ENCODE data around the gene KCTD20.

KCTD20 gene

DNA sequence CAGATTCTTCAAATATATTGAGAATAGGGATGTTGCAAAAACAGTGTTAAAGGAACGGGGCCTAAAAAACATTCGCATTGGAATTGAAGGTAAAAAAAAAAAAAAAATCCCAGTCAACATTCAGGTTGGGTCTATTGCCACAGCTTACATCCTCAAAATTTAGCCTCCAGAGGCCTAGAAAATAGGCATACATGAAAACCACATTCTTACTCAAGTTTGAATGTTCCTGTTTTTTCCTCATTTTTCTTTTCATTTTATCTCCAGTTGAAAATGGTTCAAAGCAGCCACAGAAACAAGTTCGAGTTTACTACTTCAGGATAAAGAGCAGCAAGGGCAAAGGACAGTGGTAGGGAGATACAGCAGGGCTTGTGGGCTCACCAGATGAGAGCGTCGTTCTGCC lies 41.9 kb downstream of the KCTD20 start:
- no peaks in the 10 kb centered on the region for H3K4me1 ChIP-seq (ENCODE audit: insufficient read depth, insufficient read length)
- no peak for TF ChIP-seq SUZ12 (IDR thresholded peaks at IDR 0.05; ENCODE audit: extremely low read depth, insufficient read depth, insufficient read length)
- no peak for TF ChIP-seq YY1 (IDR thresholded peaks at IDR 0.05; ENCODE audit: insufficient read depth, insufficient read length)
- no peak for TF ChIP-seq ZNF274 (IDR thresholded peaks at IDR 0.05; ENCODE audit: low read depth, low read length)
- no peak overlapping the region for H3K4me3 ChIP-seq (ENCODE audit: insufficient read length, low read depth)
- H3K27me3 ChIP-seq (ENCODE audit: insufficient read depth, insufficient read length) = no peaks in the 10 kb centered on the region
- no peak for DNase-seq (ENCODE audit: low read depth, low spot score)
- peaks cover 68% of the 10 kb centered on the region for H3K36me3 ChIP-seq (ENCODE audit: insufficient read depth, insufficient read length, low read length)
- no peaks in the 10 kb centered on the region for H3K9me3 ChIP-seq (ENCODE audit: insufficient read depth, low read length)
- H3K9ac ChIP-seq (ENCODE audit: insufficient read length, low read depth) = no peak overlapping the region

DNA sequence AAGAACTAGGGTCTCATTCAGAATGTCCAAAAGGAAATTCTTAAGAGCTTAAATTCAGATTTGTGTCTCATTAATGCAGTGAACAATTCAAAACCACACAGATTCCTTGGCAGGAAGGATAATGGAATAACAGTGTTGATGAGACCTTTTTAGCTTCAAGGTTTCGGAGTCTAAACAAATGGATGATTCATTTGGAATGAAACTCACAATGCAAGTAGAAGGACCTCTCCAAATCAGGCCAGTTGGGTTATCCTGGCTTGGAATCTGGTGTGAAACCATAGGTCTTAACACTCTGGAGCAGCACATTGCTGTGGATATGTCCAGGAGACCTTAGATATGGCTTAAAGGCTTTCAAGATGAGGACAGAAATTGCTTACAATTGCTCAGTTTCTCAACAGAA lies 44.9 kb downstream of the KCTD20 start:
- no peak for TF ChIP-seq ZNF274 (IDR thresholded peaks at IDR 0.05; ENCODE audit: low read depth, low read length)
- no peak overlapping the region for H3K9ac ChIP-seq (ENCODE audit: insufficient read length, low read depth)
- no peak for DNase-seq (ENCODE audit: low read depth, low spot score)
- no peaks in the 10 kb centered on the region for H3K9me3 ChIP-seq (ENCODE audit: insufficient read depth, low read length)
- no peak overlapping the region for H3K4me3 ChIP-seq (ENCODE audit: insufficient read length, low read depth)
- no peaks in the 10 kb centered on the region for H3K27me3 ChIP-seq (ENCODE audit: insufficient read depth, insufficient read length)
- H3K4me1 ChIP-seq (ENCODE audit: insufficient read depth, insufficient read length) = no peaks in the 10 kb centered on the region
- peaks cover 55% of the 10 kb centered on the region for H3K36me3 ChIP-seq (ENCODE audit: insufficient read depth, insufficient read length, low read length)

DNA sequence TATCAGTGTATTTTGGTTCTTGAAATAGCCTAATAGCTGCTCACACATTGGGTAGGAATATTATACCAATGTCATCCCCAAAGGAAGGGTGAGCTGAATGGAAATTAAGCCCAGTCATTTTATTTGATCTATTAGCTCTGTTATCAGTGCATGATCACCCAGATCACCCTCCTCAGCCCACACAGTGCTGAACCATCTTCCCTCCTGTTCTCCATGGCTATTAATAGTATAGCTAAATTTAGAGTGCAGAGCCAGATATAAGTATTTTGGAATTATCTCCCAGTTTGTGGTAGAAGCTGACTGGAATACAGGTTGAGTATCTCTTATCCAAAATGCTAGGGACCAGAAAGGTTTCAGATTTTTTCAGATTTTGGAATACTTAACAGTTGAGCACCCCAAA lies 45.4 kb downstream of the KCTD20 start:
- no peak overlapping the region for H3K4me3 ChIP-seq (ENCODE audit: insufficient read length, low read depth)
- no peaks in the 10 kb centered on the region for H3K9me3 ChIP-seq (ENCODE audit: insufficient read depth, low read length)
- H3K9ac ChIP-seq (ENCODE audit: insufficient read length, low read depth) = no peak overlapping the region
- no peak for DNase-seq (ENCODE audit: low read depth, low spot score)
- TF ChIP-seq SUZ12 (IDR thresholded peaks at IDR 0.05; ENCODE audit: extremely low read depth, insufficient read depth, insufficient read length) = no peak
- TF ChIP-seq YY1 (IDR thresholded peaks at IDR 0.05; ENCODE audit: insufficient read depth, insufficient read length) = no peak
- TF ChIP-seq ZNF274 (IDR thresholded peaks at IDR 0.05; ENCODE audit: low read depth, low read length) = no peak
- peaks cover 1% of the 10 kb centered on the region for H3K4me1 ChIP-seq (ENCODE audit: insufficient read depth, insufficient read length)
- H3K27me3 ChIP-seq (ENCODE audit: insufficient read depth, insufficient read length) = no peaks in the 10 kb centered on the region
- H3K36me3 ChIP-seq (ENCODE audit: insufficient read depth, insufficient read length, low read length) = peaks cover 56% of the 10 kb centered on the region

DNA sequence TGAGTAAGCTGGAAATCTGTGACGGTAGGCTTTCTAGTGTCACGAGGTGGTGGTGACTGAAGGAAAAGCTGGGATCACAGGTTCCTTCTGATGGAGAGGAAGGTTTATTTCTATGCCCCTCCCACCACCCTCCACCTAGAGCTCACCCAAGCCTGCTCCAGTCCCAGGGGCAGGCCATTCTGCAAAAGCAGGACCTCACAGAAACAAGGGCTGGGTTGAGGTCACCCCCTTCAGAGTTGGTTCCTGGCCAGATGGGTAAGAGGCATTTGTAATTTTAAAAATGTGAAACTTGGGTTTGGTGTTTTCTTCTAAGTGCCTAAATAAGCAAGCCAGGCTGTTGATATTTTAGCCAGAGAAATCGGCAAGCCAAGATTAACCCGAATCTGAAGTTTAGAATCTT lies 46.6 kb downstream of the KCTD20 start:
- H3K9ac ChIP-seq (ENCODE audit: insufficient read length, low read depth) = no peak overlapping the region
- no peak for TF ChIP-seq ZNF274 (IDR thresholded peaks at IDR 0.05; ENCODE audit: low read depth, low read length)
- no peak for TF ChIP-seq SUZ12 (IDR thresholded peaks at IDR 0.05; ENCODE audit: extremely low read depth, insufficient read depth, insufficient read length)
- no peak for TF ChIP-seq YY1 (IDR thresholded peaks at IDR 0.05; ENCODE audit: insufficient read depth, insufficient read length)
- no peaks in the 10 kb centered on the region for H3K27me3 ChIP-seq (ENCODE audit: insufficient read depth, insufficient read length)
- no peaks in the 10 kb centered on the region for H3K9me3 ChIP-seq (ENCODE audit: insufficient read depth, low read length)
- no peak for DNase-seq (ENCODE audit: low read depth, low spot score)
- H3K36me3 ChIP-seq (ENCODE audit: insufficient read depth, insufficient read length, low read length) = peaks cover 56% of the 10 kb centered on the region
- no peak overlapping the region for H3K4me3 ChIP-seq (ENCODE audit: insufficient read length, low read depth)
- peaks cover 2% of the 10 kb centered on the region for H3K4me1 ChIP-seq (ENCODE audit: insufficient read depth, insufficient read length)

DNA sequence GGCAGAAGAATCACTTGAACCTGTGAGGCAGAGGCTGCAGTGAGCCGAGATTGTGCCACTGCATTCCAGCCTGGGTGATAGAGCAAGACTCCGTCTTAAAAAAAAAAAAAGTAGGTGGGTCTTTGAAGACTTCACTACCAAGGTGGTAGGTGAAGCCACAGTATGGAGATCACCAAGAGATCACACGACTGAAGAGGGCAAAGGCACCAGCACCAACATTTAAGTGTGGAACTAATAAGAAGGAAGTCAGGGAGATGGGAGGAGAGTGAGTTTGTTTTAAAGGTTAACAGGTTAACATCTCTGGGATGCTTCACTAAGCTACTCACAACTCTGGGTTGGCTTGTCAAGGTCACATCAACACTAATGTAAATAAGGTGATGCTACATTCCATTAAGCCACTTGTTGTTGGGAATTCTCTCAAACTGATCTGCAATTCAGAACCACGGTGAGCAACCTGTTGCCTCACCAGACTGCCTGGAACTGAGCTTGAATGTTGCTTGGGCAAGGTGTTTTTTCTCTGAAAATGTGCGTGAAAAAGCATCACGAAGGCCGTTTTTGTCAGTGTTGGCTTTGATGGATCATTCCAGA lies 48.7 kb downstream of the KCTD20 start:
- peaks cover 55% of the 10 kb centered on the region for H3K36me3 ChIP-seq (ENCODE audit: insufficient read depth, insufficient read length, low read length)
- H3K9ac ChIP-seq (ENCODE audit: insufficient read length, low read depth) = no peak overlapping the region
- TF ChIP-seq YY1 (IDR thresholded peaks at IDR 0.05; ENCODE audit: insufficient read depth, insufficient read length) (no peak), ZNF274 (IDR thresholded peaks at IDR 0.05; ENCODE audit: low read depth, low read length) (no peak), SUZ12 (IDR thresholded peaks at IDR 0.05; ENCODE audit: extremely low read depth, insufficient read depth, insufficient read length) (no peak)
- no peaks in the 10 kb centered on the region for H3K27me3 ChIP-seq (ENCODE audit: insufficient read depth, insufficient read length)
- H3K9me3 ChIP-seq (ENCODE audit: insufficient read depth, low read length) = no peaks in the 10 kb centered on the region
- H3K4me1 ChIP-seq (ENCODE audit: insufficient read depth, insufficient read length) = peaks cover 2% of the 10 kb centered on the region
- DNase-seq (ENCODE audit: low read depth, low spot score) = peak; percentile 15
- H3K4me3 ChIP-seq (ENCODE audit: insufficient read length, low read depth) = no peak overlapping the region

DNA sequence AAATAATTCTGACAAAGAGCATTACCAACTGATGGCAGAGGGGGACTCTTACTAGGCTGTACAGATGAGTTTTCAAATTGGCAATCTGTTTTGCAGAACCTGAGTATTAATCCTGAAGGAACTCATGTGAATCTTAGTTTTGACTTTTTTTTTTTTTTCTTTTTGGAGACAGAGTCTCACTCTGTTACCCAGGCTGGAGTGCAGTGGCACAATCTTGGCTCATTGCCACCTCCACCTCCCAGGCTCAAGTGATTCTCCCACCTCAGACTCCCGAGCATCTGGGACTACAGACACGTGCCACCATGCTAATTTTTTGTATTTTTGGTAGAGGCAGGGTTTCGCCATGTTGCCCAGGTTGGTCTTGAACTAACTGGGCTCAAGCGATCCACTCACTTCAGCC lies 49.3 kb downstream of the KCTD20 start:
- Histone ChIP-seq H3K4me1 (ENCODE audit: insufficient read depth, insufficient read length) (peaks cover 2% of the 10 kb centered on the region), H3K36me3 (ENCODE audit: insufficient read depth, insufficient read length, low read length) (peaks cover 55% of the 10 kb centered on the region), H3K4me3 (ENCODE audit: insufficient read length, low read depth) (no peak overlapping the region), H3K27me3 (ENCODE audit: insufficient read depth, insufficient read length) (no peaks in the 10 kb centered on the region), H3K9me3 (ENCODE audit: insufficient read depth, low read length) (no peaks in the 10 kb centered on the region), H3K9ac (ENCODE audit: insufficient read length, low read depth) (no peak overlapping the region)
- DNase-seq (ENCODE audit: low read depth, low spot score) = no peak
- TF ChIP-seq YY1 (IDR thresholded peaks at IDR 0.05; ENCODE audit: insufficient read depth, insufficient read length) (no peak), ZNF274 (IDR thresholded peaks at IDR 0.05; ENCODE audit: low read depth, low read length) (no peak), SUZ12 (IDR thresholded peaks at IDR 0.05; ENCODE audit: extremely low read depth, insufficient read depth, insufficient read length) (no peak)

DNA sequence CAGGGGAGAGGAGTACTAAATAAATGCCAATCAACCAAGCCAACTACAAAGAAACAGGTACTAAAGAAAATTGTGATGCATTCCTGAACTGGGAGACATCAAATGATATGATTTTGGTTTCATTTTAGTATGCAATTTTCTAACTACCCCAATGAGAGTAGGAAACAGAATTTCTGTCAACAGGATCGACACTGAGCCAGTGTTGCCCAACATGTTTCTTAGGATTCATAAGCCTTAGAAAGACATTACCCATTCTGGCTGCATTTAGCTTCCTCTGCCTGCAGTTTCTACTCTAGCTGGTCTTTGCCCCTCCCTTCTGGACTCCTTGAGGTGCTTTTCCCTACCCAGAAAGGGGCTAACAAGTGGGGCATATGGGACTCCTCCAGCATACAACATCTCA lies 49.8 kb downstream of the KCTD20 start:
- peaks cover 54% of the 10 kb centered on the region for H3K36me3 ChIP-seq (ENCODE audit: insufficient read depth, insufficient read length, low read length)
- no peaks in the 10 kb centered on the region for H3K9me3 ChIP-seq (ENCODE audit: insufficient read depth, low read length)
- no peak for DNase-seq (ENCODE audit: low read depth, low spot score)
- no peak overlapping the region for H3K4me3 ChIP-seq (ENCODE audit: insufficient read length, low read depth)
- H3K9ac ChIP-seq (ENCODE audit: insufficient read length, low read depth) = no peak overlapping the region
- TF ChIP-seq SUZ12 (IDR thresholded peaks at IDR 0.05; ENCODE audit: extremely low read depth, insufficient read depth, insufficient read length) (no peak), YY1 (IDR thresholded peaks at IDR 0.05; ENCODE audit: insufficient read depth, insufficient read length) (no peak), ZNF274 (IDR thresholded peaks at IDR 0.05; ENCODE audit: low read depth, low read length) (no peak)
- H3K4me1 ChIP-seq (ENCODE audit: insufficient read depth, insufficient read length) = peaks cover 2% of the 10 kb centered on the region
- no peaks in the 10 kb centered on the region for H3K27me3 ChIP-seq (ENCODE audit: insufficient read depth, insufficient read length)

Measured in NT2/D1 (cell line).